ENCODE data around the gene ZNF236. TPM values are rescaled to one million over a fixed set of nuclear protein-coding genes. Genes with fewer than 3 reads are reported as not detected.

Gene ZNF236
- total RNA-seq, 1 experiment from 2014 or later = 14.9 TPM

DNA sequence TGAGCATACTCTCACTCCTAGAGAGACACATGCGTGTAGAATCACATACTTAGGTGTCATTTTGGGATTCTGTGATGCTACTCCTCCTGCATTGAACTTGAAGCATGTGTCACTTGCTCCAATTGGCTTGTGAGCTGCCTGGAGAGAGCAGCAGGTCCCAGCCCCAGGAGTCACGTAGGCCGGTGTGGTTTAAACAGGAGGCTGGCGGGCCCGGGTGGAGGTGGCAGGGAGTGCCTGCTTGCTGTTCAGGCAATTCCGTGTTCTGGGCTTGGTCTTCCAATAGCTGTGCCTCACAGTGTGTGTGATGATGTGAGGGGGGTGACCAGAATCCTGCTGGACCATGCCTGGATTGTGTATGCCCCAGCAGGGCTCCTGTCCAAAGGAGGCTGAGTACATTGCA, 51.0 kb downstream of the ZNF236 start:
- CTCF ChIA-PET = no interaction called here
- no peak overlapping the region for H3K4me3 ChIP-seq (ENCODE audit: low read depth, low read length)
- DNase-seq = no peak

DNA sequence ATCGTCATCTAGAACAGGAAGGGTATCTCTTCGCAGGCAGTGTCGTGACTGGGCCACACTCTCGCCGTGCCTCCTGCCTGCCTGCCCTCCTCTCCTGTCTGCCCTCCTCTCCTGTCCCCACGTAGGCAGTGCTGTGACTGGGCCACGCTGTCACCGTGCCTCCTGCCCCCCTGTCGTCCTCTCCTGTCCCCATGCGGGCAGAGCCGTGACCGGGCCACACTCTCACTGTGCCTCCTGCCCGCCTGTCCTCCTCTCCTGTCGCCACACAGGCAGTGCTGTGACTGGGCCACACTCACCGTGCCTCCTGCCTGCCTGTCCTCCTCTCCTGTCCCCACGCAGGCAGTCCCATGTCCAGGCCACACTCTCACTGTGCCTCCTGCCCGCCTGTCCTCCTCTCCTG, 51.4 kb downstream of the ZNF236 start:
- intact Hi-C loops (cut with micrococcal nuclease; ENCODE audit: unreplicated experiment) = loop anchor here (2.0 kb wide), 1 partner anchor 71 kb away; no protein-coding TSS in a partner anchor
- H3K27me3 ChIP-seq (replicated peaks; ENCODE audit: control insufficient read depth, insufficient read depth, low read length) = no peaks in the 10 kb centered on the region
- Mint-ChIP-seq H3K9me3 (ENCODE audit: unreplicated experiment) (no peaks in the 10 kb centered on the region), H3K27ac (ENCODE audit: unreplicated experiment) (no peak overlapping the region), H3K27me3 (ENCODE audit: insufficient read depth, unreplicated experiment) (no peaks in the 10 kb centered on the region), H3K36me3 (ENCODE audit: insufficient read depth, unreplicated experiment) (peaks cover 14% of the 10 kb centered on the region), H3K4me3 (ENCODE audit: unreplicated experiment) (no peak overlapping the region), H3K4me1 (ENCODE audit: low read depth, unreplicated experiment) (no peaks in the 10 kb centered on the region)
- no peak overlapping the region for H3K4me3 ChIP-seq (ENCODE audit: low read depth, low read length)
- DNase-seq = no peak
- no TSS peak for BruUV-seq (replicated peaks)
- no peaks in the 10 kb centered on the region for H3K9me3 ChIP-seq
- H3K4me1 ChIP-seq = no peaks in the 10 kb centered on the region
- CTCF ChIA-PET = no interaction called here
- TF ChIP-seq, protein P1, sequence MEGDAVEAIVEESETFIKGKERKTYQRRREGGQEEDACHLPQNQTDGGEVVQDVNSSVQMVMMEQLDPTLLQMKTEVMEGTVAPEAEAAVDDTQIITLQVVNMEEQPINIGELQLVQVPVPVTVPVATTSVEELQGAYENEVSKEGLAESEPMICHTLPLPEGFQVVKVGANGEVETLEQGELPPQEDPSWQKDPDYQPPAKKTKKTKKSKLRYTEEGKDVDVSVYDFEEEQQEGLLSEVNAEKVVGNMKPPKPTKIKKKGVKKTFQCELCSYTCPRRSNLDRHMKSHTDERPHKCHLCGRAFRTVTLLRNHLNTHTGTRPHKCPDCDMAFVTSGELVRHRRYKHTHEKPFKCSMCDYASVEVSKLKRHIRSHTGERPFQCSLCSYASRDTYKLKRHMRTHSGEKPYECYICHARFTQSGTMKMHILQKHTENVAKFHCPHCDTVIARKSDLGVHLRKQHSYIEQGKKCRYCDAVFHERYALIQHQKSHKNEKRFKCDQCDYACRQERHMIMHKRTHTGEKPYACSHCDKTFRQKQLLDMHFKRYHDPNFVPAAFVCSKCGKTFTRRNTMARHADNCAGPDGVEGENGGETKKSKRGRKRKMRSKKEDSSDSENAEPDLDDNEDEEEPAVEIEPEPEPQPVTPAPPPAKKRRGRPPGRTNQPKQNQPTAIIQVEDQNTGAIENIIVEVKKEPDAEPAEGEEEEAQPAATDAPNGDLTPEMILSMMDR (IDR thresholded peaks at IDR 0.05; ENCODE audit: insufficient read depth in 1 of 2, low read depth in 1 of 2, low read length in 1 of 2, severe bottlenecking in 1 of 2, unreplicated experiment in 1 of 2) = no peak
- POLR2A ChIA-PET = no interaction called here
- no peaks in the 10 kb centered on the region for H3K36me3 ChIP-seq (ENCODE audit: control insufficient read depth, insufficient read depth, low read length)

More for the DNA sequence above, 51.0 kb downstream of the ZNF236 start:
- intact Hi-C loops (cut with micrococcal nuclease; ENCODE audit: unreplicated experiment) = no loop called here
- Mint-ChIP-seq H3K4me1 (ENCODE audit: low read depth, unreplicated experiment) (no peaks in the 10 kb centered on the region), H3K36me3 (ENCODE audit: insufficient read depth, unreplicated experiment) (peaks cover 14% of the 10 kb centered on the region), H3K9me3 (ENCODE audit: unreplicated experiment) (no peaks in the 10 kb centered on the region), H3K27me3 (ENCODE audit: insufficient read depth, unreplicated experiment) (no peaks in the 10 kb centered on the region), H3K4me3 (ENCODE audit: unreplicated experiment) (no peak overlapping the region), H3K27ac (ENCODE audit: unreplicated experiment) (no peak overlapping the region)
- H3K36me3 ChIP-seq (ENCODE audit: control insufficient read depth, insufficient read depth, low read length) = no peaks in the 10 kb centered on the region
- POLR2A ChIA-PET = no interaction called here
- no TSS peak for BruUV-seq (replicated peaks)
- H3K4me1 ChIP-seq = no peaks in the 10 kb centered on the region
- no peaks in the 10 kb centered on the region for H3K9me3 ChIP-seq
- H3K27me3 ChIP-seq (replicated peaks; ENCODE audit: control insufficient read depth, insufficient read depth, low read length) = no peaks in the 10 kb centered on the region
- TF ChIP-seq, protein P1 (IDR thresholded peaks at IDR 0.05; ENCODE audit: insufficient read depth in 1 of 2, low read depth in 1 of 2, low read length in 1 of 2, severe bottlenecking in 1 of 2, unreplicated experiment in 1 of 2) = no peak

DNA sequence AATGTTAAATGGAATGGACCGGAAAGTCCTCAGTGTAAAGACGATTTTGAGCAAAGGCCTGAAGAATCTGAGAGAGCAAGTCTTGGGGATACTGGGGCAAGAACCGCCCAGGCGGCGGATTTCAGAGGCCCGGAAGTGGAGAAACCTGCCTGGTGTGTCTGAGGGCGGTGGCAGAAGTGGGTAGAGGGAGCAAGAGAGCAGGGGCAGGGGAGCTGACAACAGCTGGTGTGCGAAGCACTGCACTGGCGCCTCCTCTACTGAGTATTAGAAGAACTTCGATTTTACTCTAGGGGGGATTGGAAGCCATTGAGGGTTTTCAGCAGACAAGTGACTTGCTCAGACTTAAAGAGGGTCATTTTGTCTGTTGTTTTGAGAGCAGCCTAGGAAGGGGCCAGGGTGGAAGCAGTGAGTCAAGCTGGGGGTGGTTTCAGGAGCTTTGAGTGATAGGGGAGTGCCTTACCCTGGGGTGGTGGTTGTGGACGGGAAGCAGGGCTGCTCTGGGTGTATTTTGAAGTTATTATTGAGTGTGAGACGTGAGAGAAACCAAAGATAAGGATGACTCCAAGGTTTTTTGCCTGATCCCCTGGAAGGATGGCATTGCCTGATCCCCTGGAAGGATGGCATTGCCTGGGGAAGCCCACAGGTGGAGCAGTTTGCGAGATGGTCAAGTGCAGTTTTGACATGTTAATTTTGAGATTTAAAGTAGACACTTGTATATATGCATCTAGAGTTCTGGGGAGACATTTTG, 52.5 kb downstream of the ZNF236 start:
- no TSS peak for BruUV-seq (replicated peaks)
- intact Hi-C loops (cut with micrococcal nuclease; ENCODE audit: unreplicated experiment) = loop anchor here (2.0 kb wide), 1 partner anchor 72 kb away; no protein-coding TSS in a partner anchor
- no peaks in the 10 kb centered on the region for H3K36me3 ChIP-seq (ENCODE audit: control insufficient read depth, insufficient read depth, low read length)
- H3K9me3 Mint-ChIP-seq (ENCODE audit: unreplicated experiment) = no peaks in the 10 kb centered on the region
- H3K27me3 ChIP-seq (replicated peaks; ENCODE audit: control insufficient read depth, insufficient read depth, low read length) = no peaks in the 10 kb centered on the region
- H3K4me3 ChIP-seq (ENCODE audit: low read depth, low read length) = no peak overlapping the region
- no peak overlapping the region for H3K27ac Mint-ChIP-seq (ENCODE audit: unreplicated experiment)
- no peak overlapping the region for H3K4me3 Mint-ChIP-seq (ENCODE audit: unreplicated experiment)
- no peaks in the 10 kb centered on the region for H3K9me3 ChIP-seq
- H3K4me1 Mint-ChIP-seq (ENCODE audit: low read depth, unreplicated experiment) = no peaks in the 10 kb centered on the region
- no peaks in the 10 kb centered on the region for H3K4me1 ChIP-seq
- POLR2A ChIA-PET = no interaction called here
- H3K27me3 Mint-ChIP-seq (ENCODE audit: insufficient read depth, unreplicated experiment) = no peaks in the 10 kb centered on the region
- CTCF ChIA-PET = no interaction called here
- TF ChIP-seq, protein P1 (IDR thresholded peaks at IDR 0.05; ENCODE audit: insufficient read depth in 1 of 2, low read depth in 1 of 2, low read length in 1 of 2, severe bottlenecking in 1 of 2, unreplicated experiment in 1 of 2) = no peak
- DNase-seq = no peak
- H3K36me3 Mint-ChIP-seq (ENCODE audit: insufficient read depth, unreplicated experiment) = peaks cover 14% of the 10 kb centered on the region
